DMS79 treated with DMSO at 0.1 percent for 48 hours (cell line): ENCODE measurements around the gene DPH6.

Experiments
- DNase-seq: peaks from one replicate; lab custom pipeline; 2025; lab: John Stamatoyannopoulos, UW

The DPH6 gene

GRCh38 chr15:35540885-35541284 lies 5.1 kb downstream of the DPH6 start:
- DNase-seq: no peak

DNA sequence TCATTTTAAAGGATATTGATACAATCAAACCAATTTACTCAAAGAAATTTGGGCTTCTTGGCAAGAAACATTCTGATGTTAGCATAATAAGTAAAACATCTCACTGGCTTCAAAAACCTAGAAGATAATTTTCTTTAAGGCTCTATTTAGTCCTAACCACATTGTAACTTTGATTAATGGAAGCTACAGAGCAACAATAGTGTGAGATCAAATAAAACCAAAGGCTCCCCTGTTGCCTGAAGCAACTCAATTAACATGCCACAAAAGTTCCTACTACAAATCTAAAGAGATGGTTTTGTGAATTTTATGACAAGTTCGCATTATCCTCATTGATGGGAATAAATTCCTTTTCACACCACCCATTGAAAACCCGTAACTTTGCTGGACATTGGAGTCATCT lies 5.9 kb downstream of the DPH6 start:
- DNase-seq: no peak

DNA sequence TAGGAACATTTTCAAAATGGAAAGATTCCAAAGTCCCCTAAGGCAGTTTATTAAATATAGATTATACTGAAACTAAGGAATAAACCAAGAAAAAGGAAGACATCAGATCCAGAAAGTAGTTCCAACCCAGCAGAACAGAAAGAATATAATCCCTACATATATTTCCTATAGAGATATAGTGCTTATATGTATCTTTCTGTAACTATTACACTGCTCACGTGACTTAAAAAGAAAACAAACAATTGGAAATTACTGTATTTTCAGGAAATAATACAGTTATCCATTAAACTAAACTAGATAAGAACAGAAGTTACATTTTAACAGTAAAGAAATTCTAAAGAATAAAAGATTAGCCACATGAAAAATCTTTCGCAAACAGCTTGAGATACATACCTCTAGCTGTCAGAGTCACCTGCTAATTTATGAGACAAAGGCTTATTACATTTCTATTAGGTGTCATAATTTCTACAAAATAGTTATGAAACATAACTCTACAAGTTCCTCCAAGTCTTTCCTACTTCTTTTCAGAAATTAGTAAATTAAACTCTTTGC lies 10.5 kb downstream of the DPH6 start:
- DNase-seq: no peak

DNA sequence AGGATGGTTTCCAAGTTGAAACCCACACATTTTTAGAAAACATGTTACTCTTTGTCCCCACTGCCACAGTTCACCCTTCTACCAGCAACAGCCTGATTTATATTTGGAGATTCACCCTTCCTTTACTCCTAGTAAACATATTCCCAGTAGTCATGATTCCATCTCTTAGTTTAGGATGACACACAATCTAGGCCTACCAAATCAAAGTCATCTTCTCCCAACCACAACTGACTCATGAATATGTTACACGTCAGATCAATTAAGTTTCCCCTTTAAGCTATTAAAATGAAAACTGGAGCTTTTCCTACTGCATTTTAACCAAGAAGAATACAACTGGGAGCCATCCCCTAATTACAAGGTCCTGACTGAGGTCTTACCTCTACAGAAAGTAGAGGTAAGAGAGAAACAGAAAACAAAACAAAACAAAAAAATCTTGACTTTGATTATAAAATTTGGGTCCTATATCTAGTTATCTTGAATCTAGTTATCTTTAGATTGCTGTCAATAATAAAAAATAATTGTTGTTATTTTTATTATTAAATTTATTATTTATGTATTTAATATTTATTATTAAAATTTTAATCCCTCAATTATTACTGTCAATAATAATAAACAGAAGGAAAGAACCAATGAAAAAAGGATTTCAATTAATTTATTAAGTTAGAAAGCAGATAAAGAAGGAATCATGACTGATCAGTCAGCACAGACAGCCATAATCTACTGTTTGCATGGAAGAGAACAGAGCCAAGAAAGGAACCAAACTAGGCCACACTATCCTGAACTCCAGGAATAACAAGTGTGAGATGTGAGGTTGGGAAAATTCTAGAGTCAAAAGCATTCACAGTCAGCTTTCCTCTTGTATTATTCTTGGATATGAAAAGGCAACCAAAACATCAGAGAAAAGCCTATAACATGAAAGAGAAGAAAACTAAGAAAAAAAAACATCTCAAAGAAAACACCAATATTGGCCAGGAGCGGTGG lies 12.5 kb downstream of the DPH6 start:
- DNase-seq: no peak

DNA sequence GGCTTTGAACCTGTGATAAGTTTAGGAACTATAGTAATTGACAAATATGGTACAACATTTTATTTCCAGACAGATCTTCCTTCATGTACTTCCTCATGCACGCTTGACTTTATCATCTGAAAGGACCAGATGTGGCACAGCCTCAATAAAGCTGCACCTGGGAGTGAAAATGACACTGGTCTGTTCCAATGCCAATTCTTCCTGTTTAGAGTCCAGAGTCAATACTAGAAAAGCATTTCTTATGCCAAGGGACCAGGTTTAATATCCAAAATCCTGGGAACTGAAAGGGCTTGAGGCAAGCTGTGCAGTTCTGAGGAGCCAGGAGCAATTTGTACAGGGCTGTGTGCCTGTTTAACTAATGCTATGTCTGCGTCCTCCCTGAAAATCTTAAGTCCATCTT lies 15.3 kb downstream of the DPH6 start:
- no peak for DNase-seq

GRCh38 chr15:35529784-35530183 lies 16.2 kb downstream of the DPH6 start:
- no peak for DNase-seq

DNA sequence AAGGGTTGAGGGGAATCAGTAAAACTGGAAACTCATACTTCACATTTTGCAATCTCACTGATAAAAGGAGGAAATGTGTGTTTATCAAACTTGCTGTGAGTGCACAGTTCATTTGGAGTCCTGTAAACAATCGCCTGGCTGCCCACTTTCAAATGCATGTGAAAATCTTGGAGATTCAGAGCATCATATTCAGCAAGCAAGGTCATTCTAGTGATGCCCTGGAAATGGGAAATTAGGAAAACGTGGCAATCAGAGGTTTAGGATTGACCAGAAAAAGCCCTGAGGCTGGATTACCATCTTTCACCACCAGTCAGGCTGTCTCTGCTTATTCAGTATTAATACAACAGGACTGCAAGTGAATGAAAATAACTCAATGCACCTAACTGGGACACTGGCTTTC lies 23.9 kb downstream of the DPH6 start:
- no peak for DNase-seq

- peak; percentile 22 for DNase-seq
These were observed 26.3 kb downstream of the DPH6 start for GRCh38 chr15:35519541-35520149.

DNA sequence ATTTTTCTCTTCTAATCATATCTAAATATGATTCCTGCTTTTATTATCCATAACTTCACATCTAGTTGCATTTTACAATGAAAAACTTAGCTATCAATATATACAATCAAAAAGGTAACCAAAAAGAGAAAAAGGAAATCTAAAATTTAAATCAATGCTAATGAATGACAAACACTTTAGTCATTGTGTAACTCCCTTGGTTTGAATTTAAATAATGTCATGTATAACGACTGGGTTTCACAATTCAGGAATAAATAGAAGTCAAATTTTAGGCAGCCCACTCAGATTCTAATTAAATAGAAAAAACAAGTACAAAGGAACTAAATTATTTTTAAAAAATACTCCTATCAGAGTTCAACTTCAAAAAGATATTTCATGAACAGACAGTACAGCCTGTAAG lies 26.9 kb downstream of the DPH6 start:
- DNase-seq: no peak

- no peak for DNase-seq
These were observed 31.2 kb downstream of the DPH6 start for GRCh38 chr15:35514759-35515158.

DNA sequence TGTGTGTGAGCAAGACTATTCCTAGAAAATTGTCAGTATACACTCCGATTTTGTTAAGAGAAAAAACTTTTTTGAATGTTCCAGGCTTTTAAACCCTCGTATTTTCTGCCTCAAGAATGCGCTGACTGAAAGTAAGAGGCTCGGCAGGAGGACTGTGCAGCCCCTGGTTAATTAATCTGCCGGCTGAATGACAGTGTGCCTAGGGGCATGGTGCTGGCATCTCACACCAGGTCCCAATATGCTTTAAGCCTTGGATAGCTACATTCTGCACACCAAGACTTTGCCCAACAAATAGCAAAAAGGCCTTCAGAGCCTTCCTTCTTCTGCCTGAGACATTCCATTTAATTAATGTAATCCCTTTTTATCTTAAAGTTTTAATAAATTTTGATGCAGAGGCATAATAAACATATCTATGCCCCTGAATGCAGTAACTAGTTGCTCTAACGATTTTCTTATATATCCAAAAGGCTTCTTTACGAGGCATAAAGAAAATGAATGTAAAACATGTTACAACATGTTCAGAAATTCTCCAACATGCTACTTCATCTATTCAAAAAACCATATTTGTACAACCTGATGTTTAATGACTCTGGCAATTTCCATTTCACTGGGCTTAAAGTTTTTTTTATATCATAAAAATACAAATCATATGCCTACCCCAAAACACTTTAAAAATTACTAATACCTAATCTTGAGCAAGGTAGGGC lies 37.9 kb downstream of the DPH6 start:
- peak; percentile 2 for DNase-seq

- DNase-seq: peak; percentile 25
These were observed 39.6 kb downstream of the DPH6 start for GRCh38 chr15:35506272-35506870.

GRCh38 chr15:35505809-35506208 lies 40.2 kb downstream of the DPH6 start:
- DNase-seq: no peak

- DNase-seq: no peak
These were observed 40.8 kb downstream of the DPH6 start for GRCh38 chr15:35505141-35505540.

DNA sequence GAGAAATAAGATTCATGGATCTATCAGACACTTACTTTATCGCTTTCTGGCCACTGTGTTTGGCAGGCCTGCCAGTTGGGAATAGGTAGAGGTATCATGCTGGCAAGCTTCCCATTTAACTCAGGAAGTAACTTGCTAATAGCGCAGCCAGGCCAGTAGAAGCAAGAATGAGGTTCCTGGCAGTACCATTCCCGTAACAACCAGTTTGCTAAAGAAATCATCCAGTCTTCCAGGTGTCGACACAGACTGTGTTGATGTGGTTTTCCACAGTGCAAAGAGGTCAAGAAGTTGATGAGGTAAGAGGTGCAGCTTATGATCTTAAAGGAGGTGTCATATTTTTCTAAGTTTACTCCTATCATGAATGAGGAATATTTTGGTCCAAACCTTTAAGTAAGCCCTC lies 46.2 kb downstream of the DPH6 start:
- no peak for DNase-seq

DNA sequence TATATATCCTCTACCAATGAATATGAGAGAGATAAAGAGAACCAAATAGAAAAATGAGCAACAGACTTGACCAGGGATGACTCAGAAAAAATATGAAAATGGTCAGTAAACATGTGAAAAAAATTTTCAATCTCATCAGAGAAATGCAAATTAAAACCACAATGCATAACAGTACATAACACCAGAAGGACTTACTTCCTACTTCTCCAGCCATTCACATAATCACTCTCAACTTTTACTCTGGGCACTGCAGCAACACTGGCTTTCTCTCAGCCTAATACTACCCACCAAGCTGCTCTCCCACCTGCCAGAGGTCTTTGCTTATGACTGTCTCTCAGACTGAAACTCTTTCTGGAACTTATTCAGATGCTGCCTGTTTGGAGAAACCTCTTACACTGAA lies 49.4 kb downstream of the DPH6 start:
- DNase-seq: no peak

DNA sequence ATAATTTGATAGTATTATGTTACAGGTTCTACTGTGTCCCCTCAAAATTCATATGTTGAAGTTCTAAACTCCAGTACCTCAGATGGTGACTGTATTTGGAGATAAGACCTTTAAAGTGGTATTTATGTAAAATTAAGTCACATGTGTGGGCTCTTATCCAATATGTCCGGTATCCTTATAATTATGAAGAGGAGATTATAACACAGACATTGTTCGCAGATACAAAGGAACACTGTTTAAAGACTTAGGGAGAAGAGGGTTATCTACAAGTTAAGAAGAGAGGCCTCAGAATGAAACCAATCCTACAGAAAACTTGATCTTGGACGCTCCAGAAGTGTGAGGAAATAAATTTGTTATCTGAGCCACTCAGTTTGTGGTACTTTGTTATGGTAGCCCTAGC lies 50.9 kb downstream of the DPH6 start:
- no peak for DNase-seq

- no peak for DNase-seq
These were observed 54.0 kb downstream of the DPH6 start for GRCh38 chr15:35491999-35492398.

GRCh38 chr15:35491173-35491572 lies 54.8 kb downstream of the DPH6 start:
- DNase-seq: no peak

- DNase-seq: no peak
These were observed 55.5 kb downstream of the DPH6 start for GRCh38 chr15:35490511-35490910.

DNA sequence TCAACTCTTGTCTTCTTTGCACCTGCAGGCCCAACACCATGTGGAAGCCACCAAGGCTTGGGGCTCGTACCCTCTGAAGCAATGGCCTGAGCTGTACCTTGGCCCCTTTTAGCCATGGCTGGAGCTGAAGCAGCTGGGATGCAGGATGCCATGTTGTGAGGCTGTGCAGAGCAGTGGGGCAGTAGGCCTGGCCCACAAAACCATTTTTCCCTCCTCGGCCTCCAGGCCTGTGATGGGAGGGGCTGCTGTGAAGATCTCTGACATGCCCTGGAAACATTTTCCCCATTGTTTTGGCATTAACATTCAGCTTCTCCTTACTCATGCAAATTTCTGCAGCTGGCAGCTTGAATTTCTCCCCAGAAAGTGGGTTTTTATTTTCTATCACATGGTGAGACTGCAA lies 58.5 kb downstream of the DPH6 start:
- no peak for DNase-seq

DNA sequence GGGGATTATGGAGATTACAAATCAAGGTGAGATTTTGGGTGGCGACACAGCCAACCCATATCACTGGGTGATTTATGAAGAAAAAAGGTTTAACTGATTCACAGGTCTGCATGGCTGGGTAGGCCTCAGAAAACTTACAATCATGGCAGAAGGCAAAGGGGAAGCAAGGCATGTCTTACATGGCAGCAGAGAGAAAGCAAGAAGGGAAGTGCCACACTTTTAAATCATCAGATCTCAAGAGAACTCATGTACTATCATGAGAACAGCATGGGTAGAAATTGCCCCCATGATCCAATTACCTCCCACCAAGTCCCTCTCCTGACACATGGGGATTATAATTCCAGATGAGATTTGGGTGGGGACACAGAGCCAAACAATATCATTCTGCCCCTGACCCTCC lies 59.7 kb downstream of the DPH6 start:
- DNase-seq: no peak
